ENCODE results near the gene OR1I1. TPM values are rescaled to one million over a fixed set of nuclear protein-coding genes. Genes with fewer than 3 reads are reported as not detected.
"Not testable (repeated sequence)": the region's sequence is repeated elsewhere in the genome, so short reads cannot be mapped to it uniquely, and the experiment has no call there.

OR1I1 gene
- total RNA-seq, 4 donors from 2014 or later, result not detected

DNA sequence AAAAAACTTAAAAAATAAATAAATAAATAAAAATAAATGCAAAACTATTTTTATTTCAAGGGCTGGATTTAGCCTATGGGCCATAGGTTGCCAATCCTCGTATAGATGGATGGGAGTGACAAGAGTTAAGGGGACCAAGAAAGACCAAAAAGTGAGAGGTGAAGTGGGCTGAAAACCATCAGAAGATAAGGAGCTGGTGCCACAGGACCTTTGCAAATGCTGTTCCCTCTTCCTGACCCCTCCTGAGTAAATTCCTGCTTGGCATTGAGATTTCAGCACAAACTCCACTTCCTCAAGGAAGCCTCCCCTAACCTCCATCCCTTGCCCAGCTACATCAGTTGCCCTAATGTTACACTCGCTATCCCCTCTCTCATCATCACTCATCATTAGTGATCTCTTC is 11.0 kb downstream of the OR1I1 start:
- TF ChIP-seq POLR2AphosphoS5 (IDR thresholded peaks at IDR 0.05) (no peak), POLR2A (IDR thresholded peaks at IDR 0.05; ENCODE audit: low read depth) (no peak), EP300 (IDR thresholded peaks at IDR 0.05) (no peak)
- TF ChIP-seq, protein P1, sequence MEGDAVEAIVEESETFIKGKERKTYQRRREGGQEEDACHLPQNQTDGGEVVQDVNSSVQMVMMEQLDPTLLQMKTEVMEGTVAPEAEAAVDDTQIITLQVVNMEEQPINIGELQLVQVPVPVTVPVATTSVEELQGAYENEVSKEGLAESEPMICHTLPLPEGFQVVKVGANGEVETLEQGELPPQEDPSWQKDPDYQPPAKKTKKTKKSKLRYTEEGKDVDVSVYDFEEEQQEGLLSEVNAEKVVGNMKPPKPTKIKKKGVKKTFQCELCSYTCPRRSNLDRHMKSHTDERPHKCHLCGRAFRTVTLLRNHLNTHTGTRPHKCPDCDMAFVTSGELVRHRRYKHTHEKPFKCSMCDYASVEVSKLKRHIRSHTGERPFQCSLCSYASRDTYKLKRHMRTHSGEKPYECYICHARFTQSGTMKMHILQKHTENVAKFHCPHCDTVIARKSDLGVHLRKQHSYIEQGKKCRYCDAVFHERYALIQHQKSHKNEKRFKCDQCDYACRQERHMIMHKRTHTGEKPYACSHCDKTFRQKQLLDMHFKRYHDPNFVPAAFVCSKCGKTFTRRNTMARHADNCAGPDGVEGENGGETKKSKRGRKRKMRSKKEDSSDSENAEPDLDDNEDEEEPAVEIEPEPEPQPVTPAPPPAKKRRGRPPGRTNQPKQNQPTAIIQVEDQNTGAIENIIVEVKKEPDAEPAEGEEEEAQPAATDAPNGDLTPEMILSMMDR (IDR thresholded peaks at IDR 0.05), result no peak
- intact Hi-C loops (cut with DNase I), result no loop called here
- no peak overlapping the region for H3K27ac ChIP-seq (replicated peaks in 1 of 4)

DNA sequence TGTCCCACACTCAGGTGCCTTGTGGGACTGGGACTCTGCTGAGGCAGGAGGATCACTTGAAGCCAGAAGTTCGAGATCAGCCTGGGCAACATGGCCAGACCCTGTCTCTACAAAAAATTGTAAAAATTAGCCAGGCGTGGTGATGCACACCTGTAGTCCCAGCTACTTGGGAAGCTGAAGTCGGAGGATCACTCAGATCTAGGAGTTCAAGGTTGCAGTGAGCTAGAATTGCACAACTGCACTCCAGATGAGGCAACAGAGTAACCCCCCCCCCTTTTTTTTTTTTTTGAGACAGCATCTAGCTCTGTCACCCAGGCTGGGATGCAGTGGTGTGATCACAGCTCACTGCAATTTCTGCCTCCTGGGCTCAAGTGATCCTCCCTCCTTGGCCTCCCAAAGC is 14.2 kb downstream of the OR1I1 start:
- TF ChIP-seq EP300 (IDR thresholded peaks at IDR 0.05) (no peak), POLR2A (IDR thresholded peaks at IDR 0.05; ENCODE audit: low read depth) (no peak), POLR2AphosphoS5 (IDR thresholded peaks at IDR 0.05) (no peak)
- TF ChIP-seq, protein P1 (IDR thresholded peaks at IDR 0.05), result no peak
- H3K27me3 ChIP-seq, result no peaks in the 10 kb centered on the region
- no peaks in the 10 kb centered on the region for H3K36me3 ChIP-seq
- H3K4me1 ChIP-seq, result peaks cover 5 to 10% (median 8%) of the 10 kb centered on the region in 4 donors
- WGBS, result 88% methylated on average over 3 of the region's 3 CpGs
- H3K27ac ChIP-seq (replicated peaks in 1 of 4), result no peak overlapping the region
- intact Hi-C loops (cut with DNase I), result no loop called here
- no peak for DNase-seq (ENCODE audit: extremely low spot score)
- no peaks in the 10 kb centered on the region for H3K9me3 ChIP-seq
- H3K4me3 ChIP-seq, result no peak overlapping the region

More for the DNA sequence above, 11.0 kb downstream of the OR1I1 start:
- Histone ChIP-seq H3K36me3 (no peaks in the 10 kb centered on the region), H3K9me3 (no peaks in the 10 kb centered on the region), H3K4me3 (no peak overlapping the region), H3K27me3 (peaks cover 0 to 4% (median 0%) of the 10 kb centered on the region in 4 donors), H3K4me1 (peaks cover 5 to 10% (median 8%) of the 10 kb centered on the region in 4 donors)
- DNase-seq (ENCODE audit: extremely low spot score), result no peak
- WGBS, result 82% methylated on average over 2 of the region's 2 CpGs

DNA sequence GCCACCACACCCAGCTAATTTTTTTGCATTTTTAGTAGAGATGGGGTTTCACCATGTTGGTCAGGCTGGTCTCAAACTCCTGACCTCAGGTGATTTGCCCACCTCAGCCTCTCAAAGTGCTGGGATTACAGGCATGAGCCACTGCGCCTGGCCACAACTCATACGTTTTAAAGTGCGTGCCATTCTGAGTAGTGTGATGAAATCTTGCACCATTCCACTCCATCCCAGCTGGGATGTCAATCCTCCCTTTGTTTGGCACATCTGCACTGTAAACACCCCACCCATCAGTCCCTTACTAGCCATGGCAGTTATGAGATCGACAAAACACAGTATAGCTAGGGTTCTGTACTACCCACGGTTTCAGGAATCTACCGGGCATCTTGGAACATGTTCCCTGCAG is 16.0 kb downstream of the OR1I1 start:
- H3K36me3 ChIP-seq; intact Hi-C loops (cut with DNase I); H3K4me1 ChIP-seq; H3K9me3 ChIP-seq; DNase-seq (ENCODE audit: extremely low spot score); H3K27me3 ChIP-seq; H3K27ac ChIP-seq (replicated peaks in 1 of 4); H3K4me3 ChIP-seq: not testable (repeated sequence)
- 80% methylated on average over 4 of the region's 6 CpGs for WGBS

DNA sequence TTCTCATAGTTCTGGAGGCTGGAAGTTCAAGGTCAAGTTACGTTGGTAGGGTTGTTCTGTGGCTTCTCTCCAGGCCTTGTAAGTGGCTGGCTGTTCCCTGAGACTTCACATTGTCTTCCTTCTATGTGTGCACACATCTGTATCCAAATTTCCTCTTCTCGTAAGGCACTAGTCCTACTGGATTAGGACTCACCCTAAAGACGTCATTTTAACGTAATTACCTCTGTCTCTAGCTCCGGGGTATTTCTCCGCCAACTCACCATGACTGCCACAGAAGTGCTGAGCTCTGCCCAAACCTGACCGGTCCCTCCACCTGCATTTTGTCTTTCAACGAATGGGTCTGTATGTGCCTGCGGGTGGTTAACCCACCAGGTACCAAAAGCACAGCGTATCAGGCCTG is 16.4 kb downstream of the OR1I1 start:
- no peaks in the 10 kb centered on the region for H3K4me1 ChIP-seq
- no peaks in the 10 kb centered on the region for H3K27me3 ChIP-seq
- no peaks in the 10 kb centered on the region for H3K36me3 ChIP-seq
- H3K27ac ChIP-seq (replicated peaks in 1 of 4), result no peak overlapping the region
- TF ChIP-seq POLR2AphosphoS5 (IDR thresholded peaks at IDR 0.05), result no peak
- no peak for TF ChIP-seq POLR2A (IDR thresholded peaks at IDR 0.05; ENCODE audit: low read depth)
- no peak for TF ChIP-seq EP300 (IDR thresholded peaks at IDR 0.05)
- TF ChIP-seq, protein P1 (IDR thresholded peaks at IDR 0.05), result no peak
- WGBS, result 77% methylated on average over 10 of the region's 10 CpGs
- intact Hi-C loops (cut with DNase I), result no loop called here
- H3K9me3 ChIP-seq, result peaks cover 0 to 8% (median 5%) of the 10 kb centered on the region in 4 donors
- DNase-seq (ENCODE audit: extremely low spot score), result no peak
- no peak overlapping the region for H3K4me3 ChIP-seq

- Histone ChIP-seq H3K36me3 (no peaks in the 10 kb centered on the region), H3K4me3 (no peak overlapping the region), H3K27me3 (no peaks in the 10 kb centered on the region), H3K27ac (replicated peaks in 1 of 4) (no peak overlapping the region), H3K4me1 (no peaks in the 10 kb centered on the region), H3K9me3 (peaks cover 0 to 14% (median 11%) of the 10 kb centered on the region in 4 donors)
- TF ChIP-seq POLR2AphosphoS5 (IDR thresholded peaks at IDR 0.05) (no peak), EP300 (IDR thresholded peaks at IDR 0.05) (no peak), POLR2A (IDR thresholded peaks at IDR 0.05; ENCODE audit: low read depth) (no peak)
- TF ChIP-seq, protein P1 (IDR thresholded peaks at IDR 0.05), result no peak
- intact Hi-C loops (cut with DNase I), result no loop called here
- no peak for DNase-seq (ENCODE audit: extremely low spot score)
- WGBS, result 85% methylated on average over 3 of the region's 3 CpGs
These were observed 17.1 kb downstream of the OR1I1 start for GRCh38 chr19:15099017-15099582.
